Neuronal stem cell (in vitro differentiated cells): ENCODE measurements around the gene INSC.

Source experiments
- DNase-seq: peaks from one replicate; pipeline ENCODE4 v3.0.0-alpha.2; 2013; ENCODE audit warnings: low spot score
- H2AFZ ChIP-seq: one replicate; pipeline ENCODE4 v1.6.1; 2013; ENCODE audit warnings: mild to moderate bottlenecking, low read length, inconsistent platforms
- H2AK5ac ChIP-seq: 2 replicates; pipeline ENCODE4 v1.6.1; 2013; ENCODE audit warnings: low read depth, mild to moderate bottlenecking, inconsistent platforms, low read length, moderate library complexity, mixed read lengths
- H2BK120ac ChIP-seq: 2 replicates; pipeline ENCODE4 v1.6.1; 2013; ENCODE audit warnings: low read depth, mild to moderate bottlenecking, inconsistent platforms, low read length, moderate library complexity, mixed read lengths
- H2BK12ac ChIP-seq: one replicate; pipeline ENCODE4 v1.6.1; 2013; ENCODE audit warnings: low read length, inconsistent platforms
- H2BK15ac ChIP-seq: 2 replicates; pipeline ENCODE4 v1.6.1; 2013; ENCODE audit warnings: mild to moderate bottlenecking, low read length, inconsistent platforms, mixed read lengths
- H2BK5ac ChIP-seq: one replicate; pipeline ENCODE4 v1.6.1; 2013; ENCODE audit warnings: inconsistent platforms, mild to moderate bottlenecking, low read length, moderate library complexity
- H3K14ac ChIP-seq: one replicate; pipeline ENCODE4 v1.6.1; 2013; ENCODE audit warnings: low read length, inconsistent platforms
- H3K18ac ChIP-seq: 2 replicates; pipeline ENCODE4 v1.6.1; 2013; ENCODE audit warnings: low read length, inconsistent platforms
- H3K23ac ChIP-seq: 2 replicates; pipeline ENCODE4 v1.6.1; 2013; ENCODE audit warnings: low read depth, mild to moderate bottlenecking, mixed read lengths, low read length, inconsistent platforms; ENCODE audit not compliant: poor library complexity
- H3K27ac ChIP-seq: replicated peaks from 3 replicates; pipeline ENCODE4 v1.5.1; 2013; ENCODE audit warnings: low read length, inconsistent platforms
- H3K27me3 ChIP-seq, 3 experiments: 2 replicates each; pipeline ENCODE4 v1.6.1; 2013; ENCODE audit warnings: low read length in 3 of 3, mild to moderate bottlenecking in 2 of 3, inconsistent platforms in 1 of 3, low read depth in 1 of 3, mixed read lengths in 1 of 3, moderate library complexity in 1 of 3; ENCODE audit not compliant: control insufficient read depth in 3 of 3, insufficient read depth in 3 of 3
- H3K36me3 ChIP-seq, 2 donors: replicated peaks in 1 of 2; 2 replicates each; pipeline ENCODE4 v1.6.1; 2013; ENCODE audit warnings: low read length in 2 of 2; ENCODE audit not compliant: control insufficient read depth in 2 of 2, insufficient read depth in 2 of 2
- H3K4ac ChIP-seq: 2 replicates; pipeline ENCODE4 v1.6.1; 2013; ENCODE audit warnings: inconsistent platforms, mild to moderate bottlenecking, low read length, moderate library complexity
- H3K4me1 ChIP-seq, 2 donors: 1 replicate in 1 of 2; 2 replicates in 1 of 2; pipeline ENCODE4 v1.6.1; 2013; ENCODE audit warnings: low read length in 2 of 2, low read depth in 1 of 2; ENCODE audit not compliant: control insufficient read depth in 2 of 2, insufficient read depth in 1 of 2
- H3K4me2 ChIP-seq: one replicate; pipeline ENCODE4 v1.6.1; 2013; ENCODE audit warnings: mild to moderate bottlenecking, low read length, inconsistent platforms; ENCODE audit not compliant: insufficient read depth, poor library complexity, severe bottlenecking
- H3K4me3 ChIP-seq, 2 donors: 2 replicates each; pipeline ENCODE4 v1.5.1; 2013; ENCODE audit warnings: low read length in 2 of 2, mild to moderate bottlenecking in 2 of 2, inconsistent platforms in 1 of 2, moderate library complexity in 1 of 2
- H3K79me1 ChIP-seq: one replicate; pipeline ENCODE4 v1.6.1; 2013; ENCODE audit warnings: low read depth, mild to moderate bottlenecking, inconsistent platforms, low read length, moderate library complexity
- H3K9ac ChIP-seq: one replicate; pipeline ENCODE4 v1.6.1; 2013; ENCODE audit warnings: mild to moderate bottlenecking, low read depth, low read length, inconsistent platforms; ENCODE audit not compliant: poor library complexity
- H3K9me3 ChIP-seq, 2 donors: replicated peaks in 1 of 2; 2 replicates each; pipeline versions ENCODE3 to v1.6.1; 2013; ENCODE audit warnings: low read length in 2 of 2, mild to moderate bottlenecking in 2 of 2, inconsistent platforms in 1 of 2, low read depth in 1 of 2, mixed read lengths in 1 of 2, moderate library complexity in 1 of 2; ENCODE audit not compliant: control insufficient read depth in 2 of 2, insufficient read depth in 1 of 2
- H4K8ac ChIP-seq: one replicate; pipeline ENCODE4 v1.6.1; 2013; ENCODE audit warnings: low read depth, mild to moderate bottlenecking, inconsistent platforms, low read length, moderate library complexity
- H4K91ac ChIP-seq: one replicate; pipeline ENCODE4 v1.6.1; 2013; ENCODE audit warnings: low read length, low read depth, mild to moderate bottlenecking, inconsistent platforms; ENCODE audit not compliant: poor library complexity
- WGBS, 2 donors: extraction: QIAGEN DNeasy Blood & Tissue Kit; methylation state at CpG; one replicate each; pipeline ENCODE4 v1.1.7; 2013; ENCODE audit warnings: missing lambda C conversion rate in 2 of 2, mixed read lengths in 1 of 2; ENCODE audit not compliant: insufficient read length in 2 of 2, insufficient replicate concordance in 1 of 2; ENCODE audit errors: extremely low coverage in 2 of 2; 5-methylcytosine and 5-hydroxymethylcytosine counted together

Gene INSC

DNA sequence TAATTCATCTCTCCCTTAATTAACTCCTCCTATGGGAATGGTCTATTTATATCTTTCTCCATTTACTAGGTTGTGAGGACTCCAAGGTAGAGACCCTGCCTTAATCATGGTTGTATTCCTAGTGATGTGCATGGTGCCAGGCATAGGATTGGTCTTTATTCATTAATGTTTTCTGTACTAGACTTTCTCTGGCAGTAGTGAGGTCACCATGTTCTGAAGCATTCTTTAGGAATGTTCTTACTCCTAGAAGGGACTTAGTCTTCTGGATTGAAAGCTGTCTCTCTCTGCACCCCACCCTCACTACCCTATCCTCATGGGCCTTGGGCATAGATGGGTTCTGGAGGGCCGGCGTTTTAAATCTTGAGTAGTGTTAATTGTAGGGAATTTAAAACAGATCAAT lies 10.6 kb upstream of the INSC start:
- Histone ChIP-seq H3K18ac (no peak overlapping the region), H3K27me3 (no peaks in the 10 kb centered on the region), H3K4me1 (peaks cover 0 to 5% of the 10 kb centered on the region in 2 donors), H2BK12ac (no peak overlapping the region), H2BK120ac (no peak overlapping the region), H3K4me3 (no peak overlapping the region), H4K8ac (no peak overlapping the region), H3K9me3 (peaks cover 0 to 2% of the 10 kb centered on the region in 2 donors), H3K27ac (no peak overlapping the region), H3K9ac (no peak overlapping the region), H3K4me2 (no peak overlapping the region), H4K91ac (no peak overlapping the region), H2BK5ac (no peak overlapping the region), H3K14ac (no peak overlapping the region), H3K4ac (no peak overlapping the region), H3K79me1 (no peaks in the 10 kb centered on the region), H2AFZ (no peak overlapping the region), H2BK15ac (no peak overlapping the region), H3K23ac (no peak overlapping the region), H2AK5ac (no peak overlapping the region), H3K36me3 (no peaks in the 10 kb centered on the region)
- DNase-seq: no peak
- WGBS, 2 donors: no CpG with 5 or more reads among the region's 2 CpGs

DNA sequence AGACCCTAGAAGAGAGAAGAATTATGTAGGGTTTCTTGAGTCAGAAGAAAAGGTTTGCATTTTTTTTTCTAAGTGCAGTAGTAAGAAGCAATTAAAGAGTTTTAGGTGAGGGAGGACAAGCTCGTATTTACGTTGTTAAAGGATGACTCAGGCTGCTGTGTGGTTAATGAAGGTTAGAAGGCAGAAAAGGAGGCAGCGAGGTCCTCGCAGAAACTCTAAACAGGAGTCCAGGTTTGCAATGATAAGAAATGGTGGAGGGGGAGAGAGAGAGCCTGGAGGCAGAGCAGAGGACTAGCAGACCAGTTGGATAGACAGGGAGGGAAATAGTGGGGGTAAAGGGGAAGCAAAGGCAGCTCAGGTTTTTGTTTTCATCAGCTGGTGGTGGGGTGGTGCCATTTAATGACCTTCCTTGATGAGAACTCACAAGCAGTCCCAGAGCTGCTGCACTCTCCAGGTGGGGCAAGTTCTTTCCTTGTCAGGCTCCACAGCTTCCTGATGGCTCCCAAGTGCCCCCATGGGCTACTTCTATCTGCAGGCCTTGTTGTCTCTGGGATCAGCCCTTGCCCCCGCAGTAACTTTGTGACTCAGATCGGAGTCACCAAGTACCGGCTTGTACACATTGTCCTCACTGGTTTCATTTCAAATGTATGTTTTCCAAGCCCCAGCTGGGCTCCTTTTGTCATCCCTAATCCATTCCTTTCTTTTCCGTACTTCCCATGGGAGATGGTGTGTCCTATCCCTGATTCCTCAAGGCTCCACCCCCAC lies 8.3 kb upstream of the INSC start:
- no peak overlapping the region for H2BK5ac ChIP-seq
- H2AFZ ChIP-seq: no peak overlapping the region
- no peak overlapping the region for H4K91ac ChIP-seq
- no peak overlapping the region for H2AK5ac ChIP-seq
- H3K4ac ChIP-seq: no peak overlapping the region
- no peaks in the 10 kb centered on the region for H3K79me1 ChIP-seq
- H3K18ac ChIP-seq: no peak overlapping the region
- no peak overlapping the region for H3K14ac ChIP-seq
- H3K4me1 ChIP-seq: peaks cover 0 to 5% of the 10 kb centered on the region in 2 donors
- no peak overlapping the region for H3K23ac ChIP-seq
- H3K4me3 ChIP-seq: no peak overlapping the region
- no peak overlapping the region for H4K8ac ChIP-seq
- H3K9me3 ChIP-seq: peaks cover 0 to 2% of the 10 kb centered on the region in 2 donors
- WGBS, 2 donors: no CpG with 5 or more reads among the region's 8 CpGs
- no peak overlapping the region for H2BK120ac ChIP-seq
- no peak overlapping the region for H3K9ac ChIP-seq
- H2BK15ac ChIP-seq: no peak overlapping the region
- no peak for DNase-seq
- no peak overlapping the region for H3K27ac ChIP-seq
- no peak overlapping the region for H3K4me2 ChIP-seq
- no peak overlapping the region for H2BK12ac ChIP-seq
- no peaks in the 10 kb centered on the region for H3K27me3 ChIP-seq
- H3K36me3 ChIP-seq: no peaks in the 10 kb centered on the region

GRCh38 chr11:15107730-15108515 lies 6.8 kb upstream of the INSC start:
- Histone ChIP-seq H2AFZ (no peak overlapping the region), H2BK120ac (no peak overlapping the region), H2BK12ac (no peak overlapping the region), H3K4me2 (no peak overlapping the region), H3K18ac (no peak overlapping the region), H4K8ac (no peak overlapping the region), H4K91ac (no peak overlapping the region), H3K79me1 (no peaks in the 10 kb centered on the region), H2BK5ac (no peak overlapping the region), H3K27me3 (no peaks in the 10 kb centered on the region), H3K23ac (no peak overlapping the region), H3K4me1 (peaks cover 0 to 5% of the 10 kb centered on the region in 2 donors), H3K9me3 (no peaks in the 10 kb centered on the region), H3K4me3 (no peak overlapping the region), H3K36me3 (no peaks in the 10 kb centered on the region), H3K27ac (no peak overlapping the region), H2AK5ac (no peak overlapping the region), H3K14ac (no peak overlapping the region), H3K9ac (no peak overlapping the region), H2BK15ac (no peak overlapping the region), H3K4ac (no peak overlapping the region)
- no CpG with 5 or more reads among the region's 4 CpGs for WGBS, 2 donors
- no peak for DNase-seq

GRCh38 chr11:15108592-15109130 lies 6.1 kb upstream of the INSC start:
- H3K27ac ChIP-seq: no peak overlapping the region
- no peak overlapping the region for H4K8ac ChIP-seq
- no peak overlapping the region for H3K9ac ChIP-seq
- no peaks in the 10 kb centered on the region for H3K79me1 ChIP-seq
- H3K4me1 ChIP-seq: peaks cover 0 to 5% of the 10 kb centered on the region in 2 donors
- no CpG with 5 or more reads among the region's 2 CpGs for WGBS, 2 donors
- no peak overlapping the region for H2AK5ac ChIP-seq
- H3K4ac ChIP-seq: no peak overlapping the region
- H3K18ac ChIP-seq: no peak overlapping the region
- no peak overlapping the region for H2BK12ac ChIP-seq
- H3K14ac ChIP-seq: no peak overlapping the region
- H3K9me3 ChIP-seq: no peaks in the 10 kb centered on the region
- no peak overlapping the region for H2BK120ac ChIP-seq
- no peak for DNase-seq
- no peak overlapping the region for H3K4me3 ChIP-seq
- H2AFZ ChIP-seq: no peak overlapping the region
- H2BK15ac ChIP-seq: no peak overlapping the region
- no peak overlapping the region for H3K23ac ChIP-seq
- peaks cover 0 to 4% (median 2%) of the 10 kb centered on the region in 3 experiments for H3K27me3 ChIP-seq
- H2BK5ac ChIP-seq: no peak overlapping the region
- H3K36me3 ChIP-seq: no peaks in the 10 kb centered on the region
- H4K91ac ChIP-seq: no peak overlapping the region
- H3K4me2 ChIP-seq: no peak overlapping the region
